Measurements from ENCODE around the gene ABCG5. TPM values are rescaled to one million over a fixed set of nuclear protein-coding genes. Genes with fewer than 3 reads are reported as not detected.
A peak's percentile ranks its signal among the peaks of the same experiment; 100 is the strongest.

ABCG5 gene
- total RNA-seq, 1 experiment from 2014 or later = not detected

DNA sequence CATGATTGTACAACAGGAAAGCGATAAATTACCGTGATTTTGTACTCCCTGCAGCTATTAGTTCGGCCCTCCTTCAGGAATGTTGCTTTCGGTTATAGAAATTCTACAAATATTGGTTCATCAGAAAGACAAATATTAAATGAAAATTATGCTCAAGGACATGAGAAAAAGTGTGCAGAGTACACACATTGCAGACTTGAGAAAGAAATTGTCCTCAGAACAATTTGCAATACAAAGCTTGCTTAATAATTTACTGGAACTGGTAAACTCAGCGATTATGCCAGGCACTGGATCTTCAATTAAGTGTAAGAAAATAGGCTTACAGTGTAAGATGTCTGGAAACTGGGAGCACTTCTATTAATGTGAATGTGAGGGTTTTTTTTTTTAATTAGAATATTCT is 46.0 kb upstream of the ABCG5 start (continued):
- TF ChIP-seq, protein P1, sequence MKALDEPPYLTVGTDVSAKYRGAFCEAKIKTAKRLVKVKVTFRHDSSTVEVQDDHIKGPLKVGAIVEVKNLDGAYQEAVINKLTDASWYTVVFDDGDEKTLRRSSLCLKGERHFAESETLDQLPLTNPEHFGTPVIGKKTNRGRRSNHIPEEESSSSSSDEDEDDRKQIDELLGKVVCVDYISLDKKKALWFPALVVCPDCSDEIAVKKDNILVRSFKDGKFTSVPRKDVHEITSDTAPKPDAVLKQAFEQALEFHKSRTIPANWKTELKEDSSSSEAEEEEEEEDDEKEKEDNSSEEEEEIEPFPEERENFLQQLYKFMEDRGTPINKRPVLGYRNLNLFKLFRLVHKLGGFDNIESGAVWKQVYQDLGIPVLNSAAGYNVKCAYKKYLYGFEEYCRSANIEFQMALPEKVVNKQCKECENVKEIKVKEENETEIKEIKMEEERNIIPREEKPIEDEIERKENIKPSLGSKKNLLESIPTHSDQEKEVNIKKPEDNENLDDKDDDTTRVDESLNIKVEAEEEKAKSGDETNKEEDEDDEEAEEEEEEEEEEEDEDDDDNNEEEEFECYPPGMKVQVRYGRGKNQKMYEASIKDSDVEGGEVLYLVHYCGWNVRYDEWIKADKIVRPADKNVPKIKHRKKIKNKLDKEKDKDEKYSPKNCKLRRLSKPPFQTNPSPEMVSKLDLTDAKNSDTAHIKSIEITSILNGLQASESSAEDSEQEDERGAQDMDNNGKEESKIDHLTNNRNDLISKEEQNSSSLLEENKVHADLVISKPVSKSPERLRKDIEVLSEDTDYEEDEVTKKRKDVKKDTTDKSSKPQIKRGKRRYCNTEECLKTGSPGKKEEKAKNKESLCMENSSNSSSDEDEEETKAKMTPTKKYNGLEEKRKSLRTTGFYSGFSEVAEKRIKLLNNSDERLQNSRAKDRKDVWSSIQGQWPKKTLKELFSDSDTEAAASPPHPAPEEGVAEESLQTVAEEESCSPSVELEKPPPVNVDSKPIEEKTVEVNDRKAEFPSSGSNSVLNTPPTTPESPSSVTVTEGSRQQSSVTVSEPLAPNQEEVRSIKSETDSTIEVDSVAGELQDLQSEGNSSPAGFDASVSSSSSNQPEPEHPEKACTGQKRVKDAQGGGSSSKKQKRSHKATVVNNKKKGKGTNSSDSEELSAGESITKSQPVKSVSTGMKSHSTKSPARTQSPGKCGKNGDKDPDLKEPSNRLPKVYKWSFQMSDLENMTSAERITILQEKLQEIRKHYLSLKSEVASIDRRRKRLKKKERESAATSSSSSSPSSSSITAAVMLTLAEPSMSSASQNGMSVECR (CRISPR knock-in tag; IDR thresholded peaks at IDR 0.05; ENCODE audit: borderline replicate concordance) = no peak
- TF ChIP-seq RORB (CRISPR knock-in tag; IDR thresholded peaks at IDR 0.05) (no peak), NFATC4 (CRISPR knock-in tag; IDR thresholded peaks at IDR 0.05) (no peak)

DNA sequence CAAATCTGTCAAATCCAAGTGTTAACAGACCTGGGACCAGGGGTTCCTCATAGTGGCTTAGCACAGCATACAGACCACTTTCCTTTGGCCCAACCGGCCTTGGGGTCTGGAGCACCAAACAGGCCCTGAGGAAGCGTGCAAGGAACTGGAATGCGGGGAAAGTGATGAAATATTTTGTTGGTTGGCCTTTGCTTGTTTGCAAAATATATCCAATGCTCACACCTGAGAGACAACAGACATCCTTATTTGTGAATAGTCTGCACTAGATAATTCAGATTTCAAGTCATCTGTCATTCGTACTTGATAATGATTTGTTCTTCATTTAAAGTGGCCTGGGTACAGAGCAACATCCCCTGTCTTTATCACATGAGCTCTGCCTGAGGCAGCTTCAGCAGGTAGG is 43.7 kb upstream of the ABCG5 start:
- no peak overlapping the region for H3K4me3 Mint-ChIP-seq
- no peaks in the 10 kb centered on the region for H3K9me3 Mint-ChIP-seq
- H3K27me3 Mint-ChIP-seq (ENCODE audit: low read depth) = peaks cover 3% of the 10 kb centered on the region; the same call in 1 of the 2 replicates
- ATAC-seq (peak; percentile 8; the same call in 1 of the 2 replicates), DNase-seq (ENCODE audit: low spot score) (no peak)
- H3K4me1 Mint-ChIP-seq = peaks cover 2% of the 10 kb centered on the region
- TF ChIP-seq, protein P2, sequence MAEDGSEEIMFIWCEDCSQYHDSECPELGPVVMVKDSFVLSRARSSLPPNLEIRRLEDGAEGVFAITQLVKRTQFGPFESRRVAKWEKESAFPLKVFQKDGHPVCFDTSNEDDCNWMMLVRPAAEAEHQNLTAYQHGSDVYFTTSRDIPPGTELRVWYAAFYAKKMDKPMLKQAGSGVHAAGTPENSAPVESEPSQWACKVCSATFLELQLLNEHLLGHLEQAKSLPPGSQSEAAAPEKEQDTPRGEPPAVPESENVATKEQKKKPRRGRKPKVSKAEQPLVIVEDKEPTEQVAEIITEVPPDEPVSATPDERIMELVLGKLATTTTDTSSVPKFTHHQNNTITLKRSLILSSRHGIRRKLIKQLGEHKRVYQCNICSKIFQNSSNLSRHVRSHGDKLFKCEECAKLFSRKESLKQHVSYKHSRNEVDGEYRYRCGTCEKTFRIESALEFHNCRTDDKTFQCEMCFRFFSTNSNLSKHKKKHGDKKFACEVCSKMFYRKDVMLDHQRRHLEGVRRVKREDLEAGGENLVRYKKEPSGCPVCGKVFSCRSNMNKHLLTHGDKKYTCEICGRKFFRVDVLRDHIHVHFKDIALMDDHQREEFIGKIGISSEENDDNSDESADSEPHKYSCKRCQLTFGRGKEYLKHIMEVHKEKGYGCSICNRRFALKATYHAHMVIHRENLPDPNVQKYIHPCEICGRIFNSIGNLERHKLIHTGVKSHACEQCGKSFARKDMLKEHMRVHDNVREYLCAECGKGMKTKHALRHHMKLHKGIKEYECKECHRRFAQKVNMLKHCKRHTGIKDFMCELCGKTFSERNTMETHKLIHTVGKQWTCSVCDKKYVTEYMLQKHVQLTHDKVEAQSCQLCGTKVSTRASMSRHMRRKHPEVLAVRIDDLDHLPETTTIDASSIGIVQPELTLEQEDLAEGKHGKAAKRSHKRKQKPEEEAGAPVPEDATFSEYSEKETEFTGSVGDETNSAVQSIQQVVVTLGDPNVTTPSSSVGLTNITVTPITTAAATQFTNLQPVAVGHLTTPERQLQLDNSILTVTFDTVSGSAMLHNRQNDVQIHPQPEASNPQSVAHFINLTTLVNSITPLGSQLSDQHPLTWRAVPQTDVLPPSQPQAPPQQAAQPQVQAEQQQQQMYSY (CRISPR knock-in tag; IDR thresholded peaks at IDR 0.05) = no peak
- TF ChIP-seq GABPB1 (CRISPR knock-in tag; IDR thresholded peaks at IDR 0.05) = peak; percentile 55
- peaks cover 9% of the 10 kb centered on the region for H3K36me3 Mint-ChIP-seq
- POLR2A ChIA-PET = interaction anchor here (0.6 kb wide), 1 partner anchor 22 kb away, joined by 7 read pairs; no protein-coding TSS in a partner anchor
- CTCF ChIA-PET = interaction anchor here (1.5 to 1.6 kb wide), 3 partner anchors 162 to 277 kb away, joined by 4 read pairs; no protein-coding TSS in a partner anchor
- H3K27ac Mint-ChIP-seq = peak overlapping the region; percentile 46

DNA sequence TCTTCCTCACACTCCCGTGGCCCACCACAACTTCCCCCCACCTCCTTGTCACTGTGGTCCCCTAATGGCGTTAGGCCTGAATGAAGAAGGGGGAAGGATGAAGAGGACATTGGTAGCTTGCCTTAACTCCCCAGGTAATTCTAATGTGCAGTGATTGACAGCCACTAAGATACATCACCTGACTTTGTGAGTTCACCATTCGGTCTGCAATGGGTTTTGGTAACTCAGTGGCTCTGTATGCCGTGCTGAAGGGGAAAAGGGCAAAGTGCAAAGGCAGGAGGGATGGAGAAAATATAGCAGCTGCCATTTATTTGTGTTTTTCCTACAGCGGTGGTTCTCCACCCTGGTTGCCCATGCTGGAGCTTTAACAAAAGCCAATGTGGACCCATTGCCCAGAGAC is 42.3 kb upstream of the ABCG5 start:
- no peaks in the 10 kb centered on the region; the same call in 1 of the 2 replicates for H3K36me3 Mint-ChIP-seq
- no peak for DNase-seq (ENCODE audit: low spot score)
- H3K9me3 Mint-ChIP-seq = no peaks in the 10 kb centered on the region
- ChIA-PET CTCF (interaction anchor here (0.7 kb wide), 1 partner anchor 106 kb away, joined by 4 read pairs; no protein-coding TSS in a partner anchor), POLR2A (no interaction called here)
- peaks cover 3% of the 10 kb centered on the region; the same call in 1 of the 2 replicates for H3K27me3 Mint-ChIP-seq (ENCODE audit: low read depth)
- peaks cover 2% of the 10 kb centered on the region for H3K4me1 Mint-ChIP-seq
- TF ChIP-seq ZNF121 (CRISPR knock-in tag; IDR thresholded peaks at IDR 0.05) (no peak), FOXK1 (CRISPR knock-in tag; IDR thresholded peaks at IDR 0.05) (no peak), ZNF232 (CRISPR knock-in tag; IDR thresholded peaks at IDR 0.05) (no peak)
- no peak overlapping the region for H3K4me3 Mint-ChIP-seq
- H3K27ac Mint-ChIP-seq = no peak overlapping the region
- ATAC-seq = no peak

DNA sequence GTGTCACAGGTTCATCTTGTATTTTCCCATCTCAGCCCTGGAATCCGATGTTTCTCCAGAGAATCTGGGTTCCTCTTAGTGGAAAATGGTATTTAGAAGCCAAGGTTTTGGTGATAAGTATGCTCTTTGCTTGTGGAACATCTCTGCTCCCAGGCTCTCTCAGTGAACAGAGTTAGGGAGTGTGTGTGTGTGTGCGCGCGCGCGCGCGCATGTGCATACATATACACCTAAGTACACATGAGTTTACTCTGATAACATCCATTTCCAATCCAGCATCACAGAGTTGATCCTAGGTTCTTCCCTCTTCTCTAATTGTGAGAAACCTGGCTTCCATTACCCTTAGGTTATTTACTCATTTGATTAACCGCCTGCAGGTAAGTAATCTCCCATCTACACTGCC is 41.8 kb upstream of the ABCG5 start:
- no peaks in the 10 kb centered on the region; the same call in 1 of the 2 replicates for H3K36me3 Mint-ChIP-seq
- POLR2A ChIA-PET = no interaction called here
- peaks cover 2% of the 10 kb centered on the region for H3K4me1 Mint-ChIP-seq
- TF ChIP-seq, protein P3, sequence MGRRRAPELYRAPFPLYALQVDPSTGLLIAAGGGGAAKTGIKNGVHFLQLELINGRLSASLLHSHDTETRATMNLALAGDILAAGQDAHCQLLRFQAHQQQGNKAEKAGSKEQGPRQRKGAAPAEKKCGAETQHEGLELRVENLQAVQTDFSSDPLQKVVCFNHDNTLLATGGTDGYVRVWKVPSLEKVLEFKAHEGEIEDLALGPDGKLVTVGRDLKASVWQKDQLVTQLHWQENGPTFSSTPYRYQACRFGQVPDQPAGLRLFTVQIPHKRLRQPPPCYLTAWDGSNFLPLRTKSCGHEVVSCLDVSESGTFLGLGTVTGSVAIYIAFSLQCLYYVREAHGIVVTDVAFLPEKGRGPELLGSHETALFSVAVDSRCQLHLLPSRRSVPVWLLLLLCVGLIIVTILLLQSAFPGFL (CRISPR knock-in tag; IDR thresholded peaks at IDR 0.05; ENCODE audit: borderline replicate concordance) = no peak
- TF ChIP-seq, protein P4, sequence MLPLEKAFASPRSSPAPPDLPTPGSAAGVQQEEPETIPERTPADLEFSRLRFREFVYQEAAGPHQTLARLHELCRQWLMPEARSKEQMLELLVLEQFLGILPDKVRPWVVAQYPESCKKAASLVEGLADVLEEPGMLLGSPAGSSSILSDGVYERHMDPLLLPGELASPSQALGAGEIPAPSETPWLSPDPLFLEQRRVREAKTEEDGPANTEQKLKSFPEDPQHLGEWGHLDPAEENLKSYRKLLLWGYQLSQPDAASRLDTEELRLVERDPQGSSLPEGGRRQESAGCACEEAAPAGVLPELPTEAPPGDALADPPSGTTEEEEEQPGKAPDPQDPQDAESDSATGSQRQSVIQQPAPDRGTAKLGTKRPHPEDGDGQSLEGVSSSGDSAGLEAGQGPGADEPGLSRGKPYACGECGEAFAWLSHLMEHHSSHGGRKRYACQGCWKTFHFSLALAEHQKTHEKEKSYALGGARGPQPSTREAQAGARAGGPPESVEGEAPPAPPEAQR (CRISPR knock-in tag; IDR thresholded peaks at IDR 0.05) = no peak
- TF ChIP-seq RORB (CRISPR knock-in tag; IDR thresholded peaks at IDR 0.05) (no peak), ZNF121 (CRISPR knock-in tag; IDR thresholded peaks at IDR 0.05) (no peak), NFATC4 (CRISPR knock-in tag; IDR thresholded peaks at IDR 0.05) (no peak), NFE2L1 (CRISPR knock-in tag; IDR thresholded peaks at IDR 0.05) (no peak), NFYB (CRISPR knock-in tag; conservative IDR thresholded peaks at IDR 0.05; ENCODE audit: low read depth) (no peak), FOXK1 (CRISPR knock-in tag; IDR thresholded peaks at IDR 0.05) (no peak), KAT7 (CRISPR knock-in tag; IDR thresholded peaks at IDR 0.05; ENCODE audit: borderline replicate concordance) (no peak), SOX15 (CRISPR knock-in tag; IDR thresholded peaks at IDR 0.05) (no peak)
- TF ChIP-seq, protein P5, sequence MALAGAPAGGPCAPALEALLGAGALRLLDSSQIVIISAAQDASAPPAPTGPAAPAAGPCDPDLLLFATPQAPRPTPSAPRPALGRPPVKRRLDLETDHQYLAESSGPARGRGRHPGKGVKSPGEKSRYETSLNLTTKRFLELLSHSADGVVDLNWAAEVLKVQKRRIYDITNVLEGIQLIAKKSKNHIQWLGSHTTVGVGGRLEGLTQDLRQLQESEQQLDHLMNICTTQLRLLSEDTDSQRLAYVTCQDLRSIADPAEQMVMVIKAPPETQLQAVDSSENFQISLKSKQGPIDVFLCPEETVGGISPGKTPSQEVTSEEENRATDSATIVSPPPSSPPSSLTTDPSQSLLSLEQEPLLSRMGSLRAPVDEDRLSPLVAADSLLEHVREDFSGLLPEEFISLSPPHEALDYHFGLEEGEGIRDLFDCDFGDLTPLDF (CRISPR knock-in tag; IDR thresholded peaks at IDR 0.05) = no peak
- ATAC-seq (no peak), DNase-seq (ENCODE audit: low spot score) (no peak)
- H3K9me3 Mint-ChIP-seq = no peaks in the 10 kb centered on the region
- CTCF ChIA-PET = no interaction called here
- H3K27me3 Mint-ChIP-seq (ENCODE audit: low read depth) = peaks cover 3% of the 10 kb centered on the region; the same call in 1 of the 2 replicates
- H3K27ac Mint-ChIP-seq = no peak overlapping the region
- H3K4me3 Mint-ChIP-seq = no peak overlapping the region
